Endodermal cell (in vitro differentiated cells): ENCODE data around the gene PAX7. TPM values are rescaled to one million over a fixed set of nuclear protein-coding genes. Genes with fewer than 3 reads are reported as not detected.
"Not testable (repeated sequence)": the region's sequence is repeated elsewhere in the genome, so short reads cannot be mapped to it uniquely, and the experiment has no call there.

Experiments
- DNase-seq: peaks from one replicate; pipeline ENCODE4 v3.0.0-alpha.2; 2017
- H3K27ac ChIP-seq: 2 replicates; pipeline ENCODE4 v1.5.1; 2013; ENCODE audit warnings: mild to moderate bottlenecking, low read depth, low read length, moderate library complexity
- H3K27me3 ChIP-seq: 2 replicates; pipeline ENCODE4 v1.6.1; 2013; ENCODE audit warnings: mild to moderate bottlenecking, low read length, moderate library complexity; ENCODE audit not compliant: insufficient read depth, control insufficient read depth, poor library complexity, severe bottlenecking
- H3K36me3 ChIP-seq: 2 replicates; pipeline ENCODE4 v1.7.0; 2013; ENCODE audit warnings: mild to moderate bottlenecking, low read length, moderate library complexity; ENCODE audit not compliant: control insufficient read depth, insufficient read depth
- H3K4me1 ChIP-seq: one replicate; pipeline ENCODE4 v1.7.0; 2013; ENCODE audit warnings: low read length; ENCODE audit not compliant: control insufficient read depth, insufficient read depth
- H3K4me3 ChIP-seq: 2 replicates; pipeline ENCODE4 v1.5.1; 2013; ENCODE audit warnings: mild to moderate bottlenecking, low read length, moderate library complexity
- H3K9ac ChIP-seq: 2 replicates; pipeline ENCODE4 v1.6.1; 2013; ENCODE audit warnings: mild to moderate bottlenecking, low read length, moderate library complexity; ENCODE audit not compliant: poor library complexity, severe bottlenecking; ENCODE audit errors: extremely low read depth
- H3K9me3 ChIP-seq: 2 replicates; pipeline ENCODE4 v1.6.1; 2013; ENCODE audit warnings: mild to moderate bottlenecking, low read length, moderate library complexity; ENCODE audit not compliant: control insufficient read depth
- H3K27ac Mint-ChIP-seq: 2 replicates; pipeline ENCODE4 v1.8.0; 2020; ENCODE audit warnings: mixed read lengths
- H3K27me3 Mint-ChIP-seq: 2 replicates; pipeline ENCODE4 v1.8.0; 2021; ENCODE audit warnings: mild to moderate bottlenecking, mixed read lengths; ENCODE audit not compliant: insufficient read depth
- H3K36me3 Mint-ChIP-seq: 2 replicates; pipeline ENCODE4 v1.8.0; 2020; ENCODE audit warnings: low read depth, mixed read lengths
- H3K4me1 Mint-ChIP-seq: 2 replicates; pipeline ENCODE4 v1.8.0; 2020; ENCODE audit warnings: mixed read lengths
- H3K4me3 Mint-ChIP-seq: 2 replicates; pipeline ENCODE4 v1.8.0; 2020; ENCODE audit warnings: mild to moderate bottlenecking, moderate library complexity, mixed read lengths
- H3K9me3 Mint-ChIP-seq: 2 replicates; pipeline ENCODE4 v1.8.0; 2020; ENCODE audit warnings: mild to moderate bottlenecking, mixed read lengths
- CTCF ChIP-seq: fragments of 200-600 bp; sonication (generic); conservative IDR thresholded peaks from 2 replicates; pipeline ENCODE4 v1.5.0; 2021; ENCODE audit warnings: antibody characterized with exemption, mild to moderate bottlenecking
- WGBS, 2 experiments: methylation state at CpG; one replicate each; pipeline versions ENCODE4 v1.1.5 to v1.1.7; 2013; ENCODE audit warnings: missing lambda C conversion rate in 2 of 2, mixed read lengths in 1 of 2; ENCODE audit not compliant: insufficient coverage in 1 of 2, insufficient read length in 1 of 2; 5-methylcytosine and 5-hydroxymethylcytosine counted together
- total RNA-seq, 2 donors: library from RNA; stranded (reverse); fragmentation: NEBNext Ultra II Directional in 1 of 2; extraction: Animal tissue kit (Norgen Biotek cat#: 25700) in 1 of 2; gene quantifications; 2 replicates in 1 of 2; 3 replicates in 1 of 2; pipeline ENCODE4 v1.2.1, GENCODE V29; 2021

The PAX7 gene
- total RNA-seq, 2 donors from 2014 or later = 2.2 to 2.4 TPM

- H3K27me3 ChIP-seq = peaks cover 23% of the 10 kb centered on the region
- no peak for TF ChIP-seq CTCF
- DNase-seq = no peak
- Mint-ChIP-seq H3K27ac (no peak overlapping the region), H3K36me3 (no peaks in the 10 kb centered on the region), H3K27me3 (peaks cover 65% of the 10 kb centered on the region), H3K4me1 (no peaks in the 10 kb centered on the region), H3K9me3 (no peaks in the 10 kb centered on the region), H3K4me3 (no peak overlapping the region)
- H3K36me3 ChIP-seq = no peaks in the 10 kb centered on the region
- 89 to 94% methylated on average over 1 to 2 of the region's 2 CpGs for WGBS, 2 experiments
- H3K4me3 ChIP-seq = no peak overlapping the region
- no peak overlapping the region for H3K27ac ChIP-seq
- H3K9me3 ChIP-seq = no peaks in the 10 kb centered on the region
- no peaks in the 10 kb centered on the region for H3K4me1 ChIP-seq
- no peak overlapping the region for H3K9ac ChIP-seq
Observed at GRCh38 chr1:18766328-18766727, 135.7 kb downstream of the PAX7 start.

GRCh38 chr1:18767576-18767975, 136.9 kb downstream of the PAX7 start:
- H3K4me1 Mint-ChIP-seq, H3K36me3 Mint-ChIP-seq, H3K9ac ChIP-seq, H3K9me3 Mint-ChIP-seq, H3K4me3 Mint-ChIP-seq, H3K4me1 ChIP-seq, H3K9me3 ChIP-seq, H3K27ac Mint-ChIP-seq, H3K36me3 ChIP-seq, H3K4me3 ChIP-seq, DNase-seq, H3K27ac ChIP-seq: not testable (repeated sequence)
- H3K27me3 ChIP-seq = peaks cover 23% of the 10 kb centered on the region
- WGBS, 2 experiments = 83 to 94% methylated on average over 4 to 5 of the region's 5 CpGs
- H3K27me3 Mint-ChIP-seq = peaks cover 58% of the 10 kb centered on the region

- WGBS, 2 experiments = 86 to 93% methylated on average over 4 of the region's 4 CpGs
- Histone ChIP-seq H3K36me3 (no peaks in the 10 kb centered on the region), H3K27me3 (peaks cover 23% of the 10 kb centered on the region), H3K4me1 (no peaks in the 10 kb centered on the region), H3K4me3 (no peak overlapping the region), H3K9me3 (no peaks in the 10 kb centered on the region), H3K9ac (no peak overlapping the region), H3K27ac (no peak overlapping the region)
- Mint-ChIP-seq H3K4me1 (no peaks in the 10 kb centered on the region), H3K36me3 (no peaks in the 10 kb centered on the region), H3K27ac (no peak overlapping the region), H3K9me3 (no peaks in the 10 kb centered on the region), H3K27me3 (peaks cover 58% of the 10 kb centered on the region), H3K4me3 (no peak overlapping the region)
- no peak for TF ChIP-seq CTCF
- no peak for DNase-seq
Observed at GRCh38 chr1:18768086-18768485, 137.4 kb downstream of the PAX7 start.

GRCh38 chr1:18769140-18769539, 138.5 kb downstream of the PAX7 start:
- no peaks in the 10 kb centered on the region for H3K9me3 ChIP-seq
- no peak overlapping the region for H3K4me3 ChIP-seq
- 89% methylated on average over 6 of the region's 7 CpGs; no CpG with 5 or more reads in 1 of the 2 experiments for WGBS, 2 experiments
- no peaks in the 10 kb centered on the region for H3K4me1 Mint-ChIP-seq
- no peaks in the 10 kb centered on the region for H3K4me1 ChIP-seq
- H3K9ac ChIP-seq = no peak overlapping the region
- H3K27me3 ChIP-seq = peaks cover 23% of the 10 kb centered on the region
- no peak overlapping the region for H3K27ac ChIP-seq
- no peaks in the 10 kb centered on the region for H3K36me3 ChIP-seq
- H3K27ac Mint-ChIP-seq = no peak overlapping the region
- peaks cover 57% of the 10 kb centered on the region for H3K27me3 Mint-ChIP-seq
- no peaks in the 10 kb centered on the region for H3K9me3 Mint-ChIP-seq
- no peak overlapping the region for H3K4me3 Mint-ChIP-seq
- no peaks in the 10 kb centered on the region for H3K36me3 Mint-ChIP-seq
- no peak for DNase-seq
- no peak for TF ChIP-seq CTCF
